ENCODE measurements around the gene POLR3A. TPM values are rescaled to one million over a fixed set of nuclear protein-coding genes. Genes with fewer than 3 reads are reported as not detected.

POLR3A gene
- total RNA-seq, 1 experiment from 2014 or later: 38.0 TPM

- H4K5ac ChIP-seq (ENCODE audit: insufficient read length, low read depth, low read length): no peak overlapping the region
- no peak overlapping the region for H3T11ph ChIP-seq (ENCODE audit: low read length)
- H4K8ac ChIP-seq (replicated peaks; ENCODE audit: insufficient read length, low read depth, low read length): no peak overlapping the region
- no peak overlapping the region for H2AFZ ChIP-seq (ENCODE audit: low read length)
- TF ChIP-seq, protein P1, sequence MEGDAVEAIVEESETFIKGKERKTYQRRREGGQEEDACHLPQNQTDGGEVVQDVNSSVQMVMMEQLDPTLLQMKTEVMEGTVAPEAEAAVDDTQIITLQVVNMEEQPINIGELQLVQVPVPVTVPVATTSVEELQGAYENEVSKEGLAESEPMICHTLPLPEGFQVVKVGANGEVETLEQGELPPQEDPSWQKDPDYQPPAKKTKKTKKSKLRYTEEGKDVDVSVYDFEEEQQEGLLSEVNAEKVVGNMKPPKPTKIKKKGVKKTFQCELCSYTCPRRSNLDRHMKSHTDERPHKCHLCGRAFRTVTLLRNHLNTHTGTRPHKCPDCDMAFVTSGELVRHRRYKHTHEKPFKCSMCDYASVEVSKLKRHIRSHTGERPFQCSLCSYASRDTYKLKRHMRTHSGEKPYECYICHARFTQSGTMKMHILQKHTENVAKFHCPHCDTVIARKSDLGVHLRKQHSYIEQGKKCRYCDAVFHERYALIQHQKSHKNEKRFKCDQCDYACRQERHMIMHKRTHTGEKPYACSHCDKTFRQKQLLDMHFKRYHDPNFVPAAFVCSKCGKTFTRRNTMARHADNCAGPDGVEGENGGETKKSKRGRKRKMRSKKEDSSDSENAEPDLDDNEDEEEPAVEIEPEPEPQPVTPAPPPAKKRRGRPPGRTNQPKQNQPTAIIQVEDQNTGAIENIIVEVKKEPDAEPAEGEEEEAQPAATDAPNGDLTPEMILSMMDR (conservative IDR thresholded peaks at IDR 0.05): no peak
- WGBS (ENCODE audit: extremely low coverage, insufficient read length, low lambda C conversion rate): no CpG with 5 or more reads among the region's 4 CpGs
- no peak overlapping the region for H3K4me2 ChIP-seq (ENCODE audit: insufficient read depth, insufficient read length, low read length)
- H3K14ac ChIP-seq (ENCODE audit: insufficient read depth, low read length): no peak overlapping the region
- no peak overlapping the region for H3K9ac ChIP-seq (ENCODE audit: extremely low read depth, insufficient read length, low read length)
- Mint-ChIP-seq H3K36me3 (ENCODE audit: insufficient read depth in 1 of 3, low read depth in 3 of 3) (peaks cover 8 to 14% (median 9%) of the 10 kb centered on the region in 3 experiments), H3K27me3 (ENCODE audit: low read depth) (peaks cover 1% of the 10 kb centered on the region), H3K9me3 (peaks cover 24 to 28% of the 10 kb centered on the region in 2 experiments), H3K4me1 (peaks cover 4% of the 10 kb centered on the region in 2 experiments), H3K4me3 (no peak overlapping the region), H3K27ac (no peak overlapping the region)
- H3K23ac ChIP-seq (ENCODE audit: insufficient read length, low read depth, low read length): no peak overlapping the region
- no peaks in the 10 kb centered on the region; the same call in 1 of the 2 replicates for H3K4me1 ChIP-seq (ENCODE audit: insufficient read depth, low read length)
- no peak overlapping the region for H2BK5ac ChIP-seq (ENCODE audit: insufficient read length, low read length)
- H3K56ac ChIP-seq (ENCODE audit: insufficient read length, low read depth, low read length): no peak overlapping the region
- H3K79me1 ChIP-seq (ENCODE audit: insufficient read depth, low read depth, low read length, poor library complexity, severe bottlenecking): no peaks in the 10 kb centered on the region
- no peak overlapping the region for H3K27ac ChIP-seq (ENCODE audit: insufficient read length, low read depth, low read length)
- H4K20me1 ChIP-seq (ENCODE audit: control insufficient read depth, insufficient read depth, insufficient read length): no peaks in the 10 kb centered on the region
- H3K9me3 ChIP-seq (ENCODE audit: control insufficient read depth, low read depth, low read length): no peaks in the 10 kb centered on the region
- H2BK12ac ChIP-seq (ENCODE audit: insufficient read length, low read depth, low read length): no peak overlapping the region
- no peak overlapping the region for H2AK5ac ChIP-seq (ENCODE audit: insufficient read length, low read length)
- no peaks in the 10 kb centered on the region for H3K27me3 ChIP-seq (ENCODE audit: insufficient read depth, low read length)
- DNase-seq: no peak
- no peak overlapping the region for H4K91ac ChIP-seq (ENCODE audit: insufficient read length, low read depth, low read length)
- H2BK15ac ChIP-seq (ENCODE audit: low read depth, low read length): no peak overlapping the region
- no peak overlapping the region for H3K4ac ChIP-seq (ENCODE audit: low read depth, low read length)
- H3K79me2 ChIP-seq (ENCODE audit: insufficient read depth, low read length): no peaks in the 10 kb centered on the region
- H3K18ac ChIP-seq (ENCODE audit: insufficient read length, low read depth, low read length): no peak overlapping the region
- H3K23me2 ChIP-seq (ENCODE audit: insufficient read length, low read depth, low read length, poor library complexity, severe bottlenecking): no peaks in the 10 kb centered on the region
- H2BK20ac ChIP-seq (ENCODE audit: low read depth, low read length, poor library complexity, severe bottlenecking): no peak overlapping the region
- H2BK120ac ChIP-seq (ENCODE audit: low read depth, low read length, poor library complexity, severe bottlenecking): no peak overlapping the region
Observed at GRCh38 chr10:78071140-78071856, 42.0 kb upstream of the POLR3A start.
